Choroid plexus epithelial cell (primary cell): ENCODE results near the gene ADAMTS3.

Experiments used
- DNase-seq: peaks from one replicate; pipeline ENCODE4 v3.0.0-alpha.2; 2010; ENCODE audit warnings: low read depth
- H3K4me3 ChIP-seq: 2 replicates; pipeline ENCODE4 v1.5.1; 2011; ENCODE audit warnings: low read depth, mild to moderate bottlenecking, control low read depth, low read length, moderate library complexity
- TF ChIP-seq, protein P1 (sequence below): conservative IDR thresholded peaks from 2 replicates; pipeline ENCODE4 v1.5.1; 2011; ENCODE audit warnings: low read depth, mild to moderate bottlenecking, control low read depth, inconsistent platforms, low read length, moderate library complexity

ADAMTS3 gene

DNA sequence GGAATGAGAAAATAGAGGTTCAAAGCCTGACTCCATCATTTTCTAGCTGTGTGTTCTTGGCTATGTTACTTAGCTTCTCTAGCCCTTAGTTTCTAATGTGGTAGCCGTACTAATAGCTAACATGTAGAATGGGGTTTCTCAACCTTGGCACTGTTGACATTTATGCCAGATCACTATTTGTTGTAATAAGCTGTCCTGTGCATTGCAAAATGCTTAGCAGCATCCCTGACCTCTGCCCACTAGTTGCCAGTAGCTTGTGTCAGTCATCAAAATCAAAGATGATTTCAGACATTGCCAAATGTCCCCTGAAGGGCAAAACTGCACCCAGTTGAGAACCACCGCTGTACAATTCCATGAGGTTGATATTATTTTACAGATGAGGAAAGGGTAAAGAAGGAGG is 18.3 kb upstream of the ADAMTS3 start:
- TF ChIP-seq, protein P1, sequence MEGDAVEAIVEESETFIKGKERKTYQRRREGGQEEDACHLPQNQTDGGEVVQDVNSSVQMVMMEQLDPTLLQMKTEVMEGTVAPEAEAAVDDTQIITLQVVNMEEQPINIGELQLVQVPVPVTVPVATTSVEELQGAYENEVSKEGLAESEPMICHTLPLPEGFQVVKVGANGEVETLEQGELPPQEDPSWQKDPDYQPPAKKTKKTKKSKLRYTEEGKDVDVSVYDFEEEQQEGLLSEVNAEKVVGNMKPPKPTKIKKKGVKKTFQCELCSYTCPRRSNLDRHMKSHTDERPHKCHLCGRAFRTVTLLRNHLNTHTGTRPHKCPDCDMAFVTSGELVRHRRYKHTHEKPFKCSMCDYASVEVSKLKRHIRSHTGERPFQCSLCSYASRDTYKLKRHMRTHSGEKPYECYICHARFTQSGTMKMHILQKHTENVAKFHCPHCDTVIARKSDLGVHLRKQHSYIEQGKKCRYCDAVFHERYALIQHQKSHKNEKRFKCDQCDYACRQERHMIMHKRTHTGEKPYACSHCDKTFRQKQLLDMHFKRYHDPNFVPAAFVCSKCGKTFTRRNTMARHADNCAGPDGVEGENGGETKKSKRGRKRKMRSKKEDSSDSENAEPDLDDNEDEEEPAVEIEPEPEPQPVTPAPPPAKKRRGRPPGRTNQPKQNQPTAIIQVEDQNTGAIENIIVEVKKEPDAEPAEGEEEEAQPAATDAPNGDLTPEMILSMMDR: no peak
- no peak overlapping the region for H3K4me3 ChIP-seq
- no peak for DNase-seq

DNA sequence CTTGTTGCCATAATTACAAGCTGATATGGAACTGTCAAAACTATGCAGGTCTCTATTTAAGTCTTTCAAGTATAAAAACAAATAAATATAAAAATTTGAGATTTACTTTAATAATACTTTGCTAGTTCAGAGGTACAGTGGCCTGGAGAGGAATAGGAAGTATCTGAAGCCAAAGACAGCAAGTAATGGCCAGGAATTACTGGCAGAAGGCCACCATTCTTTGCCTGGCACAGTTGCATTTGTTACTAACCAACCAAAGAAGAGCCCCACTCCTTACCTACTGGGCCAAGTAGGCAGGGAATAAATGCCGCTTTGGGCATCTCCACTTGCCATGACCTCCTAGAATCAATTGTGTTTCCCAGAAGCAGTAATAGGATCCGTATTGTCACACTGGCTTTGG is 13.8 kb upstream of the ADAMTS3 start:
- TF ChIP-seq, protein P1: no peak
- H3K4me3 ChIP-seq: no peak overlapping the region
- no peak for DNase-seq

DNA sequence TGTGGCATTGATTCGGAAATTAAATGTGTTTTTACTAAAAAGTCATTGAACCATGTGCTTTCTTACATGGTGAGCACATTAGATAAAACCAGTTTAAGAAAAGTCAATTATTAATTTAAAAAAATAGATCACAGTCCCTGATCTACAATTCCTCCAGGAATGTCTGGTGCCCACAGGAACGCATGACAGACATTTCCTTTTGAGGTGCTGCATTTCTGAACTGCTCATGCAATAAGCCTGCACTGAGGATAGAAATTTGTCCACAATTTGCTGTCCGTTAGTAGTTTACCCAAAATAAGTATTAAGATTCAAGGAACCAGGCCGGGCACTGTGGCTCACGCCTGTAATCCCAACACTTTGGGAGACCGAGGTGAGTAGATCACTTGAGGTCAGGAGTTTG is 8.2 kb upstream of the ADAMTS3 start:
- DNase-seq: no peak
- TF ChIP-seq, protein P1: no peak
- H3K4me3 ChIP-seq: no peak overlapping the region

DNA sequence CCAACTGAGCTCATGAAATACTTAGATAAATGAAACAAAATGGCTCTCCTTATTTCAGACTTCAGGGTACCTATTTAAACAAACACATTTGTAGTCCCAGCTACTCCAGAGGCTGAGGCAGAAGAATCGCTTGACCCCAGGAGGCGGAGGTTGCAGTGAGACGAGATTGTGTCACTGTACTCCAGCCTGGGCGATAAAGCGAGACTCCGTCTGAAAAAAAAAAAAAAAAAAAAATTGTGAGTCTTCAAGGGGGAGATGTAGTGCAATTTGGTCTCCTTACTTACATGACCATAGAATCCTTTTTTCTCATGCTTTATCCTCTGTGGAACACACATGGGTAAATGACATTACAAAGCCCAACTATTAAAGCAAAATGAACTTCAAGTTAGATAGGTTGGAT is 2.3 kb upstream of the ADAMTS3 start:
- TF ChIP-seq, protein P1: no peak
- no peak overlapping the region for H3K4me3 ChIP-seq
- no peak for DNase-seq

DNA sequence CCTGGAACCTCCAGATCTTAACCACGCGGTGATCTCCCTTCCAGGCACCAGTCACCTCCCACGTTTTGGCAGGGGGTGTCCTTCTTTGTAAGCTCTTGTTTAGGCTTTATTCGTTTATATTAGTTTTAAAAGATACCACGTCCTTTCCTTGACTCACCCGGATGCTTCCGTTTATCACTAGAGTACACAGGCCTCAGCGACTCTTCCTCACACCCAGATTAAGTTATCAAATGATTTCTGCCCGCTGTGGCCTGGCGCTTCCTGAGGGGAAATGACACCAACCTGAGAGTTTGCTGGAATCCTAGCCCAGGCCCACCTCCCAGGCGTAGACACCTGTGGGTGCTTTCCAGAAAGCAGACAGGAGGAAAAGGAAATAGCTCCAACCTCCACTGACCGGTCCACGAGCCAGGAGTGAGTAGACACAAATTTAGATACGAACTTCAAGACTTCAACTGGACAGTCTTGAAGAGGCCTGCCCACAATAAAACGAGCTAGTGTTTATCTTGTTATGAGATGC is 756 bp upstream of the ADAMTS3 start:
- TF ChIP-seq, protein P1: no peak
- DNase-seq: peak; percentile 37
- H3K4me3 ChIP-seq: peak overlapping the region; percentile 66

DNA sequence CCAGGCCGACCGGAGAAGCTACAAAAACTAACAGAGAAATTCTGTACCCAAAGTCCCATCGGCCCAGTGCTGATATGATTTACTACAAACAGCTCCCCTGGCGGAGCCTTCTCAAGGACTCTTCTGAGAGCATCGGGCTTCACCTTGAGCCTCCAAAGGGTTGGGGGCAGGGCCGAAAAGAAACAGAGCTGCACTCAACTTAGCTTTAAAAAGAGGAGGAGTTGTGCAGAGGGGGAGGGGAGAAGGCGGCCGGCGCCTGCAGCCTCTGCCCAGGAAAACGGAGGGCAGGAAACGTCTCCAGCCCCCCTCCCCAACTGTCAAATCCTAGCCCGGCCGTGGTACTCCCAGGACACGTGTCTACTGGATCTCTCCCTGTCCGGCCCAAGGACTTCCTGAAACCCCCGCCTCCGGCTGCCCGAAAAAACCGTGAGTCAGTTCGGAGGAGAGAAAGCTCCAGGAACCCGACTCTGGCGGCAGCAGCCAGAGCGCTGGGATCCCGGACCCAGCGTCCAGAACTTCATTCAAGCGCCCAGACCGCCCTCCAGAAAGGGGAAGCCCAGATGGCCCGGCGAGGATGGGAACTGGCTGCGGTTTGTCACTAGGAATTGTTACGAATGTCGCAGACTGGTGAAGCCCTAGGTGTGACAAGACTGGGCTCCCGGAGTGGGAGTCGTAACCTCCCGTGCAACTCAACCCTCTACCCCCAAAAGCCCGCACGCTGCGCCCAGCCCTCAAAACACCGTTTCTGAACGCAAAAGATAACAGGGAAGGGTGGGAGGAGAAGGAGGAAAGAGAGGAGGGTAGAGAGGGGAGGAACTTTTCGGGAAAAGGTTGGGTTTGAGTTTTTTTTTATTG is 973 bp downstream of the ADAMTS3 start:
- TF ChIP-seq, protein P1: peak; percentile 74
- peak overlapping the region; percentile 66 for H3K4me3 ChIP-seq
- DNase-seq: peak; percentile 93

DNA sequence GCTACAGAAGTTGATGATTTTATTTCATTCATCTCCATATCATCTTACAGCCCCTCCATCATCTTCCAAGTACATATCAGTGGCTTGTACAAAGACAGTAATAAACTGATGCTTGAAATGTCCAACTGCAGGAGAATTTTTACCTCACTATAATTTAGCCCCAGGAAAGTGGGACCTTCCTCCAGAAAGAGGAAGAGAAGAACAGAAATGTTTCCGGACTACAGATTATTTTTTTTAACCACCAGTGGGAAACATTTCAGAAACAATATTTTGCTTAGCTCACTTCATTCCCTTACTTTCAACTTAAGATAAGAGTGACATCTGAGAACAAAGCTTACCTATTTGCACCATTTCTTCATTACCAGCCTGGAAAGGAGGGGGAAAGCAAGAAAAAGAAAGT is 2.0 kb downstream of the ADAMTS3 start:
- no peak for DNase-seq
- H3K4me3 ChIP-seq: peak overlapping the region; percentile 66
- TF ChIP-seq, protein P1: no peak
